Naive thymus-derived CD4-positive, alpha-beta T cell (primary cell): ENCODE measurements around the gene ARHGAP10. TPM values are rescaled to one million over a fixed set of nuclear protein-coding genes. Genes with fewer than 3 reads are reported as not detected.

Experiments
- ATAC-seq: fragments of 150-1000 bp; cut with Tn5 transposase; 2 replicates; pipeline ENCODE4 v1.10.0; 2021; ENCODE audit warnings: mild to moderate bottlenecking, moderate library complexity
- CTCF ChIA-PET: fragments of 350-600 bp; sonication (Branson Sonifier 250); formaldehyde crosslinking; loops from one replicate; lab custom pipeline; 2021; ENCODE audit warnings: antibody characterized with exemption; lab: Charles Lee
- POLR2A ChIA-PET: fragments of 350-600 bp; sonication (Branson Sonifier 250); formaldehyde crosslinking; loops from one replicate; lab custom pipeline; 2021; ENCODE audit warnings: antibody characterized with exemption, inconsistent platforms; lab: Charles Lee
- DNase-seq, 9 donors: peaks; one replicate each; pipeline versions ENCODE4 v3.0.0 to v3.0.0-alpha.2; 2020 to 2022; ENCODE audit warnings: mixed read lengths in 1 of 9
- H3K27ac ChIP-seq: one replicate; pipeline ENCODE4 v1.7.0; 2013; ENCODE audit warnings: mild to moderate bottlenecking, low read depth, low read length, moderate library complexity
- H3K27me3 ChIP-seq, 2 donors: one replicate each; pipeline ENCODE4 v1.7.0; 2013; ENCODE audit warnings: low read length in 2 of 2, mild to moderate bottlenecking in 2 of 2, moderate library complexity in 2 of 2; ENCODE audit not compliant: control insufficient read depth in 2 of 2, insufficient read depth in 2 of 2
- H3K36me3 ChIP-seq, 3 experiments: 1 replicate in 2 of 3; 2 replicates in 1 of 3; pipeline ENCODE4 v1.7.0; 2013; ENCODE audit warnings: low read length in 3 of 3, mild to moderate bottlenecking in 3 of 3, moderate library complexity in 1 of 3; ENCODE audit not compliant: insufficient read depth in 3 of 3, control insufficient read depth in 2 of 3
- H3K4me1 ChIP-seq, 2 donors: one replicate each; pipeline ENCODE4 v1.7.0; 2013; ENCODE audit warnings: low read length in 2 of 2, mild to moderate bottlenecking in 2 of 2, moderate library complexity in 1 of 2; ENCODE audit not compliant: control insufficient read depth in 2 of 2, insufficient read depth in 2 of 2
- H3K4me3 ChIP-seq: 2 replicates; pipeline ENCODE4 v1.7.0; 2013; ENCODE audit warnings: mild to moderate bottlenecking, low read length
- H3K9me3 ChIP-seq, 3 experiments: 1 replicate in 2 of 3; 2 replicates in 1 of 3; pipeline ENCODE4 v1.7.0; 2013; ENCODE audit warnings: low read length in 3 of 3; ENCODE audit not compliant: control insufficient read depth in 2 of 3
- H3K27ac Mint-ChIP-seq, 9 donors: one replicate each; pipeline ENCODE4 v1.8.0; 2020 to 2022; ENCODE audit warnings: mixed read lengths in 9 of 9, mild to moderate bottlenecking in 8 of 9, moderate library complexity in 5 of 9, inconsistent platforms in 2 of 9
- H3K27me3 Mint-ChIP-seq, 5 donors: one replicate each; pipeline ENCODE4 v1.8.0; 2021 to 2022; ENCODE audit warnings: mixed read lengths in 5 of 5, mild to moderate bottlenecking in 1 of 5
- H3K36me3 Mint-ChIP-seq, 5 donors: one replicate each; pipeline ENCODE4 v1.8.0; 2020 to 2022; ENCODE audit warnings: mixed read lengths in 5 of 5, mild to moderate bottlenecking in 3 of 5, inconsistent platforms in 1 of 5
- H3K4me1 Mint-ChIP-seq, 7 donors: one replicate each; pipeline ENCODE4 v1.8.0; 2020 to 2022; ENCODE audit warnings: mixed read lengths in 7 of 7, mild to moderate bottlenecking in 3 of 7, inconsistent platforms in 1 of 7
- H3K4me3 Mint-ChIP-seq, 10 donors: one replicate each; pipeline ENCODE4 v1.8.0; 2020 to 2022; ENCODE audit warnings: mild to moderate bottlenecking in 10 of 10, mixed read lengths in 10 of 10, moderate library complexity in 6 of 10, inconsistent platforms in 2 of 10
- H3K9me3 Mint-ChIP-seq, 11 donors: one replicate each; pipeline ENCODE4 v1.8.0; 2020 to 2022; ENCODE audit warnings: mixed read lengths in 11 of 11, mild to moderate bottlenecking in 4 of 11, inconsistent platforms in 1 of 11, moderate library complexity in 1 of 11
- intact Hi-C, 2 donors: fragments of 100-400 bp; cut with micrococcal nuclease; formaldehyde crosslinking; loops; one replicate each; pipeline ENCODE4 v1.15.1; 2023
- polyA plus RNA-seq, 2 donors: library from polyadenylated mRNA; unstranded; fragments of 300-500 nt; fragmentation: Illumina TruSeq; gene quantifications; one replicate each; pipeline ENCODE4 v1.2.3, GENCODE V29; 2021
- total RNA-seq, 6 experiments: library from RNA in 5 of 6; stranded (reverse) in 5 of 6; gene quantifications; 1 replicate in 5 of 6; 2 replicates in 1 of 6; pipeline ENCODE4 v1.2.3 and lab custom pipeline; 2021 to 2026

The ARHGAP10 gene
- total and polyA plus RNA-seq, 7 experiments from 2014 or later: 1.9 to 8.5 (median 3.0) TPM

DNA sequence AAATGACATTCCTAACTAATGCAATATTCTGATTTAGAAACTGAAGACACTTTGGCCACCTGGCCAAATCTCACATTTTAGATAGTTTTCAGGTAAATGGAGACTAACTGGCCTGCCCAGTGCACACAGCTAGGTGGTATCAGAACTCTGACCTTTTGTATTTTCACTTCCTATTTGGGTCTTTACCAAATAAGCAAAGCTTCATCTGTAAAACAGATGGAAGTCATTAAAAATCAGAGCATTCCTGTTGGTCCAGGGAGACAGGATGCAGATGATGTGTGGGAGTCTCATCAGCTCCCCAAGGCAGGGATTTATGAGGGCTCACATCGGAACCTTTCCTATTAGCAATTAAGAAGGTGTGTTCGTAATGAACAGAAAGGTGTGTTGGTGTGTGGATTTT is 57.7 kb downstream of the ARHGAP10 start:
- no peaks in the 10 kb centered on the region for H3K27me3 ChIP-seq
- H3K9me3 Mint-ChIP-seq: no peaks in the 10 kb centered on the region
- no peaks in the 10 kb centered on the region for H3K27me3 Mint-ChIP-seq
- no peak for ATAC-seq
- no peaks in the 10 kb centered on the region for H3K36me3 Mint-ChIP-seq
- H3K4me3 ChIP-seq: no peak overlapping the region
- ChIA-PET CTCF (interaction anchor here (2.7 kb wide), 1 partner anchor 78 kb away, joined by 7 read pairs; no protein-coding TSS in a partner anchor), POLR2A (no interaction called here)
- H3K27ac ChIP-seq: no peak overlapping the region
- intact Hi-C loops: no loop called here
- H3K4me1 Mint-ChIP-seq: peaks cover 10 to 46% (median 25%) of the 10 kb centered on the region in 7 donors
- no peaks in the 10 kb centered on the region for H3K9me3 ChIP-seq
- no peak overlapping the region for H3K4me3 Mint-ChIP-seq
- H3K4me1 ChIP-seq: peaks cover 0 to 6% of the 10 kb centered on the region in 2 donors
- no peak for DNase-seq
- no peaks in the 10 kb centered on the region for H3K36me3 ChIP-seq
- H3K27ac Mint-ChIP-seq: no peak overlapping the region

DNA sequence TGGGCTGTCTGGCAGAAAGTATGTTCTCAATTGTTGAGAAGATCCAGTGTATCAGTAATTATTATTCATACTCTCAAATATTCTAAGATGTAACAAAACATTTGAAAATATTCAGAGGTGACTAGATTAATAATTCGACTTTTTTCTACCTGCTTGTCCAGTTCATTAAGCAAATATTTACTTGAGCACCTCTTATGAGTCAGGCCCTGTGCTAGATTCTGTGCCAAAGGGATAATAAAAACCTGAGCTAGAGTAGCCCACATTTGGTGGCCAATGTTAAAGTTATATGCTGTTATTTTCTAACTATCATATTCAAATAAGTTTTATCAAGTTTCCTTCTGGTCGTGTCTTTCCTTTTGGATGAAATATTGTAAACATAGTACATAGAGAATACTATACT is 58.5 kb downstream of the ARHGAP10 start:
- H3K4me1 ChIP-seq: peaks cover 0 to 11% of the 10 kb centered on the region in 2 donors
- CTCF ChIA-PET: interaction anchor here (2.7 kb wide), 1 partner anchor 77 kb away, joined by 7 read pairs; no protein-coding TSS in a partner anchor
- no peaks in the 10 kb centered on the region for H3K36me3 ChIP-seq
- ATAC-seq (no peak), DNase-seq (no peak)
- Mint-ChIP-seq H3K27ac (no peak overlapping the region), H3K4me1 (peaks cover 9 to 50% (median 25%) of the 10 kb centered on the region in 7 donors), H3K27me3 (no peaks in the 10 kb centered on the region), H3K36me3 (no peaks in the 10 kb centered on the region), H3K9me3 (no peaks in the 10 kb centered on the region), H3K4me3 (no peak overlapping the region)
- intact Hi-C loops: no loop called here
- no peaks in the 10 kb centered on the region for H3K9me3 ChIP-seq
- no peaks in the 10 kb centered on the region for H3K27me3 ChIP-seq
- no peak overlapping the region for H3K4me3 ChIP-seq
- POLR2A ChIA-PET: no interaction called here
- no peak overlapping the region for H3K27ac ChIP-seq

DNA sequence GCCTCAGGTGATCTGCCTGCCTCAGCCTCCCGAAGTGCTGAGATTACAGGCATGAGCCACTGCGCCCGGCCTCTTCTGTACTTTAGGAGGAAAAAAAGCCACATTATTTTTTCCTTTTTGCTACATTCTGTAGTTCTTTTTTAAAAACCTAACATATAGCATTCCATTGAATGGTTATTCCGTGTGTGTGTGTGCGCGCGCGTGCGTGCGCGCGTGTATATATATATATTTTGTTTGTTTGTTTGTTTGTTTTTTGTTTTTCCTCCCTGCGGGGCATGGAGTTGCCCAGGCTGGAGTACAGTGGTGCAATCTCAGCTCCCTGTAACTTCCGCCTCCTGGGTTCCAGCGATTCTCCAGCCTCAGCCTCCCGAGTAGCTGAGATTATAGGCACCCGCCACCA is 59.5 kb downstream of the ARHGAP10 start:
- intact Hi-C loops: no loop called here
- no peaks in the 10 kb centered on the region for H3K36me3 Mint-ChIP-seq

GRCh38 chr4:147791865-147792264 is 60.0 kb downstream of the ARHGAP10 start:
- Histone ChIP-seq H3K27me3 (no peaks in the 10 kb centered on the region), H3K27ac (peak overlapping the region; percentile 69), H3K9me3 (no peaks in the 10 kb centered on the region), H3K4me1 (peaks cover 0 to 11% of the 10 kb centered on the region in 2 donors), H3K4me3 (peak overlapping the region; percentile 56), H3K36me3 (no peaks in the 10 kb centered on the region)
- peak overlapping the region; percentile 42 to 90 (median 84) for H3K4me3 Mint-ChIP-seq
- peak overlapping the region; percentile 21 to 90 (median 84) for H3K27ac Mint-ChIP-seq
- H3K9me3 Mint-ChIP-seq: no peaks in the 10 kb centered on the region
- CTCF ChIA-PET: no interaction called here
- intact Hi-C loops: loop anchor here in 1 of 2 donors (2.0 kb wide), 1 partner anchor 59 kb away; the partner anchor contains the start of gene ARHGAP10
- ATAC-seq: no peak
- POLR2A ChIA-PET: no interaction called here
- peaks cover 0 to 2% (median 0%) of the 10 kb centered on the region in 5 donors for H3K36me3 Mint-ChIP-seq
- H3K4me1 Mint-ChIP-seq: peaks cover 9 to 41% (median 25%) of the 10 kb centered on the region in 7 donors
- no peaks in the 10 kb centered on the region for H3K27me3 Mint-ChIP-seq
- no peak for DNase-seq

More for the DNA sequence above, 59.5 kb downstream of the ARHGAP10 start:
- POLR2A ChIA-PET: interaction anchor here (0.7 kb wide), 1 partner anchor 271 kb away, joined by 5 read pairs; no protein-coding TSS in a partner anchor
- CTCF ChIA-PET: no interaction called here
- DNase-seq (no peak), ATAC-seq (no peak)
- Mint-ChIP-seq H3K9me3 (no peaks in the 10 kb centered on the region), H3K4me1 (peaks cover 9 to 43% (median 25%) of the 10 kb centered on the region in 7 donors), H3K4me3 (no peak overlapping the region), H3K27ac (no peak overlapping the region), H3K27me3 (no peaks in the 10 kb centered on the region)
- H3K36me3 ChIP-seq: no peaks in the 10 kb centered on the region
- H3K27ac ChIP-seq: no peak overlapping the region
- H3K9me3 ChIP-seq: no peaks in the 10 kb centered on the region
- H3K4me1 ChIP-seq: peaks cover 0 to 11% of the 10 kb centered on the region in 2 donors
- no peak overlapping the region for H3K4me3 ChIP-seq
- H3K27me3 ChIP-seq: no peaks in the 10 kb centered on the region

DNA sequence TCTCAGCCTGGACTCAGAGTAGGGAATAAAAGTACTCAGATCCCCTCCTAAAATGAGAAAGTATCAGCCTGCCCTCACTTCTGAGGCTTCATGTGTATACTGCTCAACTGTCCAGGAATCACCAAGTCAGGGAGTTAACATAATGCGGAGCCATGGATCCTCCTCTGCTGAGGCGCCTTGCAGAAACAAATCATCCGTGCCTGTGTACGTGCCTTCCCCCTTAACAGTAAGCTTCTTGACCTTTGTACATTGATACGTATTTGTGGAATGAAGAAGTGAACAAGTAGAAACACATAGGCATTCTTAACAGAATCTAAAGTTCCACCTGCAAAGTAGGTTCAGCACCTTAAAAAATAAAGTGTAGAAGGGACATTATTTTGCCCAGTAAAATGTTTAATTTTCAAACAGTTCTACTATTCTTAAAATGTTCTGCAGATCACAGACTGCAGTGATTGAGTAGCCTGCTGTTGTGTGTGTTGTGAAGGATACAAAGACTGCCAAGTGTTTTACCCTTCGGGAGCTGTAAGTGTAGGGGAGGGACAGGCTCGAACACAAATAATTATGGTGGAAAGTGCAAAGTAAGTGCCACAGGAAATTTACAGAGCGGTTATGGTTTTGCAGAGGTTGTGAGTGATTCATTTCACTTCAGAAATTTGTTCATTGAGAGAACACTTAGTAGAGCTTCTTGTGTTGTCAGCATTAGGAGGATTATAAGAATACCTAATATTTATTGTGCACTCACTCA is 61.9 kb downstream of the ARHGAP10 start:
- CTCF ChIA-PET: no interaction called here
- peak; percentile 16 for ATAC-seq
- H3K4me1 Mint-ChIP-seq: peaks cover 9 to 50% (median 25%) of the 10 kb centered on the region in 7 donors

DNA sequence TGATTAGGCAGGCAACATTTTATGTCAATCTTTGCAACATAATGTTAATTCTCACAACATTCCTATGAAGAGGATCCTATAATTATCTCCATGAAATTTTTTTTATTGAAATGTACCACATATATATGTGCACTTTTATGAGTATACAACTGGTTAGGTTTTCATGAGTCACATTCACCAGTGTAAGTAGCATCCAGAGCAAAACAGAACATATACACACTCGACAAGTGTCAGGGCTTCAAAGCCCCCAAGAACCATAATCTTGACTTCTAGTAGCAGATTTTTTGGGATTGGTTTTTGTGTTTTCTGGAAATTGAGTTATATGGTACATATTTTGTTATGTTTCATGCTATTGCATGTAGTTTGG is 62.4 kb downstream of the ARHGAP10 start:
- intact Hi-C loops: no loop called here
- peak overlapping the region in 1 of 9 donors; percentile 39 for H3K27ac Mint-ChIP-seq
- peaks cover 0 to 1% (median 0%) of the 10 kb centered on the region in 11 donors for H3K9me3 Mint-ChIP-seq
- H3K4me1 Mint-ChIP-seq: peaks cover 9 to 56% (median 25%) of the 10 kb centered on the region in 7 donors
- Histone ChIP-seq H3K9me3 (no peaks in the 10 kb centered on the region), H3K4me3 (no peak overlapping the region), H3K27ac (no peak overlapping the region), H3K27me3 (no peaks in the 10 kb centered on the region), H3K4me1 (peaks cover 0 to 13% of the 10 kb centered on the region in 2 donors), H3K36me3 (no peaks in the 10 kb centered on the region)
- peak overlapping the region in 1 of 10 donors; percentile 54 for H3K4me3 Mint-ChIP-seq
- H3K27me3 Mint-ChIP-seq: no peaks in the 10 kb centered on the region
- ChIA-PET CTCF (no interaction called here), POLR2A (interaction anchor here (0.6 kb wide), 1 partner anchor 267 kb away, joined by 3 read pairs; no protein-coding TSS in a partner anchor)
- DNase-seq: no peak
- peaks cover 0 to 8% (median 0%) of the 10 kb centered on the region in 5 donors for H3K36me3 Mint-ChIP-seq
- ATAC-seq: no peak

More for the DNA sequence above, 61.9 kb downstream of the ARHGAP10 start:
- H3K9me3 Mint-ChIP-seq: peaks cover 0 to 1% (median 0%) of the 10 kb centered on the region in 11 donors
- Histone ChIP-seq H3K4me3 (no peak overlapping the region), H3K27ac (no peak overlapping the region), H3K9me3 (no peaks in the 10 kb centered on the region), H3K27me3 (no peaks in the 10 kb centered on the region), H3K4me1 (peaks cover 0 to 11% of the 10 kb centered on the region in 2 donors), H3K36me3 (no peaks in the 10 kb centered on the region)
- POLR2A ChIA-PET: interaction anchor here (0.6 to 1.2 kb wide), 3 partner anchors 8 to 268 kb away, joined by 3 read pairs; no protein-coding TSS in a partner anchor
- peak overlapping the region in 5 of 10 donors; percentile 1 to 88 (median 30) for H3K4me3 Mint-ChIP-seq
- no peak for DNase-seq
- H3K27me3 Mint-ChIP-seq: no peaks in the 10 kb centered on the region
- H3K27ac Mint-ChIP-seq: peak overlapping the region in 5 of 9 donors; percentile 18 to 89 (median 42)
- peaks cover 0 to 8% (median 0%) of the 10 kb centered on the region in 5 donors for H3K36me3 Mint-ChIP-seq
- intact Hi-C loops: loop anchor here in 1 of 2 donors (2.0 kb wide), 1 partner anchor 61 kb away; the partner anchor contains the start of gene ARHGAP10
